ENCODE data around the gene CST6.
"Not testable (repeated sequence)": the region's sequence is repeated elsewhere in the genome, so short reads cannot be mapped to it uniquely, and the experiment has no call there.

GRCh38 chr11:66023186-66023440 lies 11.3 kb downstream of the CST6 start:
- TF ChIP-seq, protein P1, sequence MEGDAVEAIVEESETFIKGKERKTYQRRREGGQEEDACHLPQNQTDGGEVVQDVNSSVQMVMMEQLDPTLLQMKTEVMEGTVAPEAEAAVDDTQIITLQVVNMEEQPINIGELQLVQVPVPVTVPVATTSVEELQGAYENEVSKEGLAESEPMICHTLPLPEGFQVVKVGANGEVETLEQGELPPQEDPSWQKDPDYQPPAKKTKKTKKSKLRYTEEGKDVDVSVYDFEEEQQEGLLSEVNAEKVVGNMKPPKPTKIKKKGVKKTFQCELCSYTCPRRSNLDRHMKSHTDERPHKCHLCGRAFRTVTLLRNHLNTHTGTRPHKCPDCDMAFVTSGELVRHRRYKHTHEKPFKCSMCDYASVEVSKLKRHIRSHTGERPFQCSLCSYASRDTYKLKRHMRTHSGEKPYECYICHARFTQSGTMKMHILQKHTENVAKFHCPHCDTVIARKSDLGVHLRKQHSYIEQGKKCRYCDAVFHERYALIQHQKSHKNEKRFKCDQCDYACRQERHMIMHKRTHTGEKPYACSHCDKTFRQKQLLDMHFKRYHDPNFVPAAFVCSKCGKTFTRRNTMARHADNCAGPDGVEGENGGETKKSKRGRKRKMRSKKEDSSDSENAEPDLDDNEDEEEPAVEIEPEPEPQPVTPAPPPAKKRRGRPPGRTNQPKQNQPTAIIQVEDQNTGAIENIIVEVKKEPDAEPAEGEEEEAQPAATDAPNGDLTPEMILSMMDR (IDR thresholded peaks at IDR 0.05; ENCODE audit: low read length), result not testable (repeated sequence)
- not testable (repeated sequence) for TF ChIP-seq EZH2phosphoT487 (IDR thresholded peaks at IDR 0.05; ENCODE audit: low read length); EZH2 (optimal IDR thresholded peaks at IDR 0.05; ENCODE audit: low read depth, low read length)
